SU-DHL-6 (cell line): Measurements from ENCODE around the gene IGF2R.

ENCODE experiments used
- H2AFZ ChIP-seq: fragments of 200-600 bp; sonication (generic); 2 replicates; pipeline ENCODE4 v1.6.1; 2014; ENCODE audit warnings: low read depth, mild to moderate bottlenecking, moderate library complexity, mixed read lengths, antibody characterized with exemption, low read length; ENCODE audit not compliant: severe bottlenecking
- H3F3A ChIP-seq: fragments of 200-600 bp; shearing (Covaris generic); 2 replicates; pipeline ENCODE4 v1.6.0; 2016; ENCODE audit warnings: antibody characterized with exemption, mild to moderate bottlenecking; ENCODE audit not compliant: insufficient read depth
- H3K27ac ChIP-seq: fragments of 200-600 bp; sonication (generic); 2 replicates; pipeline ENCODE4 v1.5.1; 2016; ENCODE audit warnings: low read depth, mild to moderate bottlenecking, low read length, moderate library complexity, mixed read lengths
- H3K27me3 ChIP-seq: fragments of 200-600 bp; sonication (generic), shearing (Covaris generic); 2 replicates; pipeline ENCODE4 v1.6.0; 2014; ENCODE audit warnings: mild to moderate bottlenecking, low read length
- H3K36me3 ChIP-seq: fragments of 200-600 bp; sonication (generic); 2 replicates; pipeline ENCODE4 v1.6.1; 2014; ENCODE audit warnings: mild to moderate bottlenecking, low read length, mixed read lengths
- H3K4me2 ChIP-seq: fragments of 300-600, 200-600 bp; shearing (Covaris generic), sonication (generic); 2 replicates; pipeline ENCODE4 v1.6.0; 2014; ENCODE audit warnings: low read length, low read depth, mild to moderate bottlenecking; ENCODE audit not compliant: poor library complexity, severe bottlenecking
- H3K4me3 ChIP-seq: fragments of 200-600 bp; sonication (generic); 2 replicates; pipeline ENCODE4 v1.5.1; 2014; ENCODE audit warnings: antibody characterized with exemption, low read length, mild to moderate bottlenecking, mixed read lengths; ENCODE audit not compliant: insufficient read depth, poor library complexity, severe bottlenecking
- H3K79me2 ChIP-seq: fragments of 200-600 bp; sonication (generic); 2 replicates; pipeline ENCODE4 v1.6.1; 2014; ENCODE audit warnings: mild to moderate bottlenecking, low read length, moderate library complexity; ENCODE audit not compliant: insufficient read depth
- H3K9ac ChIP-seq: fragments of 200-600 bp; sonication (generic); 2 replicates; pipeline ENCODE4 v1.7.0; 2014; ENCODE audit warnings: mild to moderate bottlenecking, low read length
- H3K9me2 ChIP-seq: fragments of 200-600 bp; sonication (generic); replicated peaks from 2 replicates; pipeline ENCODE4 v1.6.1; 2014; ENCODE audit warnings: low read length; ENCODE audit not compliant: insufficient read depth
- H3K9me3 ChIP-seq: fragments of 200-600 bp; sonication (generic); 2 replicates; pipeline ENCODE4 v1.6.1; 2014; ENCODE audit warnings: low read length, mixed read lengths; ENCODE audit not compliant: insufficient read depth
- H4K20me1 ChIP-seq: fragments of 200-600 bp; sonication (generic); 2 replicates; pipeline ENCODE4 v1.6.1; 2014; ENCODE audit warnings: low read depth, mild to moderate bottlenecking, antibody characterized with exemption, low read length, moderate library complexity, mixed read lengths
- CTCF ChIP-seq: fragments of 200-600 bp; sonication (generic); IDR thresholded peaks from one replicate; pipeline ENCODE4 v1.5.1; 2017; ENCODE audit warnings: antibody characterized with exemption, mild to moderate bottlenecking, low read length, moderate library complexity; ENCODE audit not compliant: insufficient read depth, poor library complexity, severe bottlenecking
- EZH2phosphoT487 ChIP-seq: fragments of 200-600 bp; sonication (generic), shearing (Covaris generic); conservative IDR thresholded peaks from 2 replicates; pipeline ENCODE4 v1.6.1; 2018; ENCODE audit warnings: mild to moderate bottlenecking, antibody characterized with exemption, low read length, moderate library complexity, mixed read lengths

Gene IGF2R

GRCh38 chr6:160040527-160041264, 71.8 kb downstream of the IGF2R start:
- Histone ChIP-seq H3K79me2 (no peaks in the 10 kb centered on the region), H3K9me2 (no peaks in the 10 kb centered on the region), H4K20me1 (no peaks in the 10 kb centered on the region), H3K4me3 (no peak overlapping the region), H3K9me3 (no peaks in the 10 kb centered on the region), H3K9ac (no peak overlapping the region), H3K36me3 (no peaks in the 10 kb centered on the region), H2AFZ (no peak overlapping the region), H3K27me3 (no peaks in the 10 kb centered on the region), H3F3A (no peaks in the 10 kb centered on the region), H3K4me2 (no peak overlapping the region), H3K27ac (no peak overlapping the region)
- no peak for TF ChIP-seq EZH2phosphoT487
- TF ChIP-seq CTCF = no peak

- Histone ChIP-seq H3K36me3 (no peaks in the 10 kb centered on the region), H3K9me3 (no peaks in the 10 kb centered on the region), H3K4me3 (no peak overlapping the region), H3F3A (no peaks in the 10 kb centered on the region), H3K27ac (no peak overlapping the region), H3K4me2 (no peak overlapping the region), H2AFZ (no peak overlapping the region), H3K9ac (no peak overlapping the region), H3K9me2 (no peaks in the 10 kb centered on the region), H4K20me1 (no peaks in the 10 kb centered on the region), H3K79me2 (no peaks in the 10 kb centered on the region), H3K27me3 (no peaks in the 10 kb centered on the region)
- TF ChIP-seq EZH2phosphoT487 (no peak), CTCF (no peak)
These were observed 72.7 kb downstream of the IGF2R start for GRCh38 chr6:160041608-160042007.

- no peaks in the 10 kb centered on the region for H3K27me3 ChIP-seq
- H3K36me3 ChIP-seq = no peaks in the 10 kb centered on the region
- no peak overlapping the region for H2AFZ ChIP-seq
- H3K79me2 ChIP-seq = no peaks in the 10 kb centered on the region
- H3K4me2 ChIP-seq = no peak overlapping the region
- no peaks in the 10 kb centered on the region for H3K9me3 ChIP-seq
- no peak overlapping the region for H3K4me3 ChIP-seq
- TF ChIP-seq CTCF (no peak), EZH2phosphoT487 (no peak)
- no peaks in the 10 kb centered on the region for H3F3A ChIP-seq
- H3K9me2 ChIP-seq = no peaks in the 10 kb centered on the region
- H3K27ac ChIP-seq = no peak overlapping the region
- no peaks in the 10 kb centered on the region for H4K20me1 ChIP-seq
- no peak overlapping the region for H3K9ac ChIP-seq
These were observed 73.3 kb downstream of the IGF2R start for GRCh38 chr6:160042014-160042773.
